HG03575 (cell line): ENCODE data around the gene SEPTIN1.

Experiments used
- ATAC-seq: cut with Tn5 transposase; IDR thresholded peaks from one replicate; pipeline ENCODE4 v1.9.1; 2021; ENCODE audit not compliant: unreplicated experiment, insufficient number of reproducible peaks, low FRiP score; ENCODE audit errors: extremely low read depth

Gene SEPTIN1, protein sequence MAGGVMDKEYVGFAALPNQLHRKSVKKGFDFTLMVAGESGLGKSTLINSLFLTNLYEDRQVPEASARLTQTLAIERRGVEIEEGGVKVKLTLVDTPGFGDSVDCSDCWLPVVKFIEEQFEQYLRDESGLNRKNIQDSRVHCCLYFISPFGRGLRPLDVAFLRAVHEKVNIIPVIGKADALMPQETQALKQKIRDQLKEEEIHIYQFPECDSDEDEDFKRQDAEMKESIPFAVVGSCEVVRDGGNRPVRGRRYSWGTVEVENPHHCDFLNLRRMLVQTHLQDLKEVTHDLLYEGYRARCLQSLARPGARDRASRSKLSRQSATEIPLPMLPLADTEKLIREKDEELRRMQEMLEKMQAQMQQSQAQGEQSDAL

GRCh38 chr16:30382111-30382881, at the start of gene SEPTIN1:
TSS of gene SEPTIN1 (minus strand) at chr16:30382561. CDS start at chr16:30382542, 19 bp downstream.
- ATAC-seq = no peak

DNA sequence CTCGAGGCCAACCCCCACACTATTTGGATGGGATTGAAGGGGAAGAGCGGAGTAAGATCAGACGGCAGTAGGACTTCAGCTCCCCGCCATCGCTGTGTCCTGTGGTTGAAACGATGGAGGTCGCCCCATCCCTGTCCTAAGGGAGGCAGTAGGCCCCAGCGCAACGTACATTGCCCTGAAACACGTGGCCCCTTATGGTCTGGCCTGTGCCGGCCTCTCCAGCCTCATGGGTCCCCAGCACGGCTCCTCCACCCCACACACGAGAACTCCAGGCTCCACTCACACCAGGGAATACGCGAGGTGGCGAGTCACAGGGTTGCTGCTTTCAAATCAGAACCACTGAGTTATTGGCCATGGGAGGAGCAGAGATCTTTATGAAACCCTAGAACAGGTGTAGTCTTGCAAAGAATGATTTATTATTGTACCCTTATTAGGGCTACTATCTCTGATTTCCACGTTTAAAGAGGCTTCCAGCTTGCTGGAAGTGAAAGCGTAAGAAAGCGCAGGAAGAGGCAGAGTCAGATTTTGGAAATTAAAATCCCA, 48.1 kb upstream of the SEPTIN1 start:
- ATAC-seq = no peak

GRCh38 chr16:30429678-30430427, 47.5 kb upstream of the SEPTIN1 start, which contains the start of gene DCTPP1:
TSS of gene DCTPP1 (minus strand) at chr16:30430030. CDS start at chr16:30429980, 50 bp downstream.
- ATAC-seq = peak; percentile 75

DNA sequence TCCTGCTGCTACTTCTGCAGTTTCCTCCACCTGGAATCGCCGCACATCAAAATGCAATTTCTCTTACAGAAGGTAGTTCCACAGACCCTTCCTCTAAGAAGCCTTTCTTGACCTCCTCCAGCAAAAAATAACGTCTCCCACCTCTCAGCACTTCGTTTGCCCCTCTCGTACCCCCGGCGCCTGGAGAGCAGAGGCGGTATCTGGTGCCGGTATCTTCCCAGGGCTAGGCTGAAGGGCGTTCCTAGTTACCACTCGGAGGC, 47.0 kb upstream of the SEPTIN1 start:
- no peak for ATAC-seq

DNA sequence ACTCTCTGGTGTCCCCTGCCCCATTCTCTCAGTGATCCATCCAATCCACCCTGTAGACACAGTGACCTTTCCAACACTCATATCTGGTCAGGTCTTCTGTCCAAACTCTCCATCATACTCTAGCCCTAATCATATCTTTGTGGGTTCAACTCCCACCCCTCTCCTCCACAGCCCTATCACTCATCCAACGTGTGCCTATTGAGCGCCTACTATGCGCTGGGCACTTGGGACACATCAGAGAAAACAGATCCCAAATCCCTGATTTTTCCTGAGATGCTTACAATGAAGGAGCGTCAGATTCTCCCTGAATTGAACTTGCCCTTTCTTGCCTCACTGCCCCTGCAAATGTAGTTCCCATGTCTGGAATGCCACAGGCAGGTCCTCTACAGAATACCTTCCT, 45.7 kb upstream of the SEPTIN1 start:
- no peak for ATAC-seq

- no peak for ATAC-seq
Observed at GRCh38 chr16:30421010-30421409, 38.6 kb upstream of the SEPTIN1 start.

DNA sequence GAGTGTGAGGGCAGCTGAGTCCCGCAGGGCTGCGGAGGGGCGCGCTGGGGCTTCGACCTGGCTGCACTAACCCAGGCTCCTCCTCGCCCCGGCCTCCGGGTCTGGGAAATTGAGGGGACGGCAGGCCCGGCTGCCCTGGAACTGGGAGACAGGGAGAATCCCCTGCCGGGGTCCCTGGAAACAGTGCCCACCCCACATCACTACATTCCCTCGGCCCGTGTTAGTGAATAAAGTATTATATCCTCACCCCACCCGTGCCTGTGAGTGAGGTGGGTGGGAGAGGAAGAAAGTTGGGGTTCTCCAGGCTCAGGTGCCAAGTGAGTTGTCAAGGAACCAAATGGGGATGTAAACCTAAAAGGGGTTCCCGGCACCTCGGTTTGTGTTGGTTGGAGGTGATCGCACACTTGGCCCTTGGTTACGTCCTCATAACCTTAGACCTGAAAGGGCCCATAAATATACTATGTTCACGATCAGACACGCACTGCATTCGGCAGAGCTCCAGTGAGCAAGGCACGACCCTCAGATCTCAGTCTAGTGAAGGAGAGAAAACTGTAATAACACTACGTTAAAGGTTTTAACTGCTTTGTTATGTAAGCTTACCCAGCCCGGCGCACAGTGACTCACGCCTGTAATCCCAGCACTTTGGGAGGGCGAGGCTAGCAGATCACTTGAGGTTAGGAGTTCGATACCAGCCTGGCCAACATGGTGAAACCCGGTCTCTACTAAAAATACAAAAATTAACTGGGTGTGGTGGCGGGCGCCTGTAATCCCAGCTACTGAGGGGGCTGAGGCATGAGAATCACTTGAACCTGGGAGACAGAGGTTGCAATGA, 36.2 kb upstream of the SEPTIN1 start:
- ATAC-seq = no peak

DNA sequence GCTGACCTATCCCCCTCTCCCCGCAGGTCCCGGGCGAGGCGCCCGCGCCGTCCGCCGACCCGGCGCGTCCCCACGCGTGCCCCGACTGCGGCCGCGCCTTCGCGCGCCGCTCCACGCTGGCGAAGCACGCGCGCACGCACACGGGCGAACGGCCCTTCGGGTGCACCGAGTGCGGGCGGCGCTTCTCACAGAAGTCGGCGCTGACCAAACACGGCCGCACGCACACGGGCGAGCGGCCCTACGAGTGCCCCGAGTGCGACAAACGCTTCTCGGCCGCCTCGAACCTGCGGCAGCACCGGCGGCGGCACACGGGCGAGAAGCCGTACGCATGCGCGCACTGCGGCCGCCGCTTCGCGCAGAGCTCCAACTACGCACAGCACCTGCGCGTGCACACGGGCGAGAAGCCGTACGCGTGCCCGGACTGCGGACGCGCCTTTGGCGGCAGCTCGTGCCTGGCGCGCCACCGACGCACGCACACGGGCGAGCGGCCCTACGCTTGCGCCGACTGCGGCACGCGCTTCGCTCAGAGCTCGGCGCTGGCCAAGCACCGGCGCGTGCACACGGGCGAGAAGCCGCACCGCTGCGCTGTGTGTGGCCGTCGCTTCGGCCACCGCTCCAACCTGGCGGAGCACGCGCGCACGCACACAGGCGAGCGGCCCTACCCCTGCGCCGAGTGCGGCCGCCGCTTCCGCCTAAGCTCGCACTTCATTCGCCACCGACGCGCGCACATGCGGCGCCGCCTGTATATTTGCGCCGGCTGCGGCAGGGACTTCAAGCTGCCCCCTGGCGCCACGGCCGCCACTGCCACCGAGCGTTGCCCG, 35.4 kb upstream of the SEPTIN1 start:
- no peak for ATAC-seq

GRCh38 chr16:30416624-30417528, 34.5 kb upstream of the SEPTIN1 start:
- no peak for ATAC-seq

DNA sequence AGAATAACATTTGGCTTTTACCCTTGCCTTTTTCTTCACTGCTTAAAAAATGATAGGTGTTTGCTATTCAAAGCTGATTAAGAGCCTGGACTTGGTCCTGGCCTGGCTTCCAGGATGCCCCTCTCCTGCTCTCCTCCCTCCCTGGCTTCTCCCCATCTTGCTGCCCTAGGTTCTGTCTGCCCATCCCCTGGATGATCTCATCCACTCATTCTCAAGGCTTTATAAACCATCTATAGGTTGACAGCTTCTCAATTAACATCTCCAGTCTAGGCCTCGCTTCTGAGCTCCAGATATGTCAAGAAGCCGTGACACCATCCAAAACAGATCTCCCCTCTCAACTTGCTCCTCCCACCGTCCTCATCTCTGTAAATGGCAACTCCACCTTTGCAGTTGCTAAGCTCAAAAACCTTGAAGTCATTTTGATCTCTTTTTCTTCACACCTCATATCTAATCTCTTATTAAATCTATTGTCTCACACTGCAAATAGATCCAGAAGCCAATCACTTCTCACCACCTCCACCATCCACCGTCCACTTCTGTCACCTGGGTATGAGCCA, 33.8 kb upstream of the SEPTIN1 start:
- no peak for ATAC-seq

DNA sequence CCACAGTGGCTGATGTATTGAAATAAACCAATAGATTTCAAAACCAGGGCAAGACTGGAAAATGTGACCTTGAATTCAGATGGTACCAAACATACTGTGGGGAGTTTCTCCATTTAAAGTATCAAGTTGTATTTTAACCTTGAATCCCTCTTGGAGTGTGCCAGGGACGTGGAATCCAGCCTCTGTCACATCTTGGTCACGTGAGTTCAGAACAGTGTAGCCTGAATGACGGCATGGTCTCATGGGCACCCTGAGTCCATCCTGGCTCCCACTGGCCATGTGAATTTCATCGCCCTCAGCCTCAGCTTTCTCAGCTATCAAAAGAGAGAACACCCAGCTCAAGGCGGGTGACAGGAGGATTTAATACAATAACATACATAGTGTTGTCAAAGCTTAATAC, 31.8 kb upstream of the SEPTIN1 start:
- ATAC-seq = no peak

GRCh38 chr16:30413112-30413806, 30.9 kb upstream of the SEPTIN1 start:
- ATAC-seq = no peak

- ATAC-seq = no peak
Observed at GRCh38 chr16:30409125-30410060, 27.0 kb upstream of the SEPTIN1 start.

- ATAC-seq = no peak
Observed at GRCh38 chr16:30407804-30408534, 25.6 kb upstream of the SEPTIN1 start.
